ENCODE results near the gene GJD2. TPM values are rescaled to one million over a fixed set of nuclear protein-coding genes. Genes with fewer than 3 reads are reported as not detected.
A peak's percentile ranks its signal among the peaks of the same experiment; 100 is the strongest.

GJD2 gene
- total and polyA plus RNA-seq, 5 donors from 2014 or later, result not detected

- no peak for DNase-seq
- Mint-ChIP-seq H3K36me3 (no peaks in the 10 kb centered on the region), H3K4me1 (no peaks in the 10 kb centered on the region), H3K27me3 (peaks cover 44% of the 10 kb centered on the region), H3K27ac (no peak overlapping the region), H3K9me3 (peaks cover 0 to 3% (median 0%) of the 10 kb centered on the region in 7 donors), H3K4me3 (no peak overlapping the region)
- Histone ChIP-seq H3K27ac (ENCODE audit: insufficient read depth, low read length, poor library complexity, severe bottlenecking) (no peak overlapping the region), H3K36me3 (ENCODE audit: control insufficient read depth, insufficient read depth, low read length) (no peaks in the 10 kb centered on the region), H3K27me3 (ENCODE audit: control insufficient read depth, insufficient read depth, low read length) (no peaks in the 10 kb centered on the region), H3K4me1 (ENCODE audit: control insufficient read depth, insufficient read depth, low read length, poor library complexity, severe bottlenecking) (no peaks in the 10 kb centered on the region), H3K4me3 (ENCODE audit: low read depth, low read length) (no peak overlapping the region), H3K9me3 (ENCODE audit: control insufficient read depth in 2 of 2, low read length in 2 of 2) (no peaks in the 10 kb centered on the region)
- no peak for ATAC-seq (ENCODE audit: low read depth in 2 of 2)
Measured at GRCh38 chr15:34714476-34715121, 40.2 kb downstream of the GJD2 start.

GRCh38 chr15:34713635-34714034 lies 41.2 kb downstream of the GJD2 start:
- Histone ChIP-seq H3K4me1 (ENCODE audit: control insufficient read depth, insufficient read depth, low read length, poor library complexity, severe bottlenecking) (no peaks in the 10 kb centered on the region), H3K9me3 (ENCODE audit: control insufficient read depth in 2 of 2, low read length in 2 of 2) (no peaks in the 10 kb centered on the region), H3K36me3 (ENCODE audit: control insufficient read depth, insufficient read depth, low read length) (no peaks in the 10 kb centered on the region), H3K27me3 (ENCODE audit: control insufficient read depth, insufficient read depth, low read length) (no peaks in the 10 kb centered on the region), H3K27ac (ENCODE audit: insufficient read depth, low read length, poor library complexity, severe bottlenecking) (no peak overlapping the region), H3K4me3 (ENCODE audit: low read depth, low read length) (no peak overlapping the region)
- DNase-seq (no peak), ATAC-seq (ENCODE audit: low read depth in 2 of 2) (no peak)
- Mint-ChIP-seq H3K27ac (no peak overlapping the region), H3K4me1 (no peaks in the 10 kb centered on the region), H3K36me3 (no peaks in the 10 kb centered on the region), H3K27me3 (peaks cover 38% of the 10 kb centered on the region), H3K9me3 (peaks cover 0 to 3% (median 0%) of the 10 kb centered on the region in 7 donors), H3K4me3 (no peak overlapping the region)

GRCh38 chr15:34709866-34710265 lies 44.9 kb downstream of the GJD2 start:
- Mint-ChIP-seq H3K4me1 (peaks cover 0 to 3% (median 0%) of the 10 kb centered on the region in 4 donors), H3K27me3 (peaks cover 33% of the 10 kb centered on the region), H3K36me3 (no peaks in the 10 kb centered on the region), H3K27ac (no peak overlapping the region), H3K4me3 (no peak overlapping the region), H3K9me3 (peaks cover 0 to 4% (median 0%) of the 10 kb centered on the region in 7 donors)
- no peak for DNase-seq
- Histone ChIP-seq H3K36me3 (ENCODE audit: control insufficient read depth, insufficient read depth, low read length) (no peaks in the 10 kb centered on the region), H3K4me1 (ENCODE audit: control insufficient read depth, insufficient read depth, low read length, poor library complexity, severe bottlenecking) (no peaks in the 10 kb centered on the region), H3K27ac (ENCODE audit: insufficient read depth, low read length, poor library complexity, severe bottlenecking) (no peak overlapping the region), H3K27me3 (ENCODE audit: control insufficient read depth, insufficient read depth, low read length) (peaks cover 4% of the 10 kb centered on the region), H3K4me3 (ENCODE audit: low read depth, low read length) (no peak overlapping the region), H3K9me3 (ENCODE audit: control insufficient read depth in 2 of 2, low read length in 2 of 2) (no peaks in the 10 kb centered on the region)
- no peak for ATAC-seq (ENCODE audit: low read depth in 2 of 2)

GRCh38 chr15:34708422-34708821 lies 46.4 kb downstream of the GJD2 start:
- no peak for ATAC-seq (ENCODE audit: low read depth in 2 of 2)
- Mint-ChIP-seq H3K27ac (no peak overlapping the region), H3K36me3 (no peaks in the 10 kb centered on the region), H3K4me1 (peaks cover 0 to 3% (median 0%) of the 10 kb centered on the region in 4 donors), H3K4me3 (no peak overlapping the region), H3K9me3 (peaks cover 0 to 4% (median 0%) of the 10 kb centered on the region in 7 donors), H3K27me3 (peaks cover 29% of the 10 kb centered on the region)
- no peak overlapping the region for H3K27ac ChIP-seq (ENCODE audit: insufficient read depth, low read length, poor library complexity, severe bottlenecking)
- H3K4me3 ChIP-seq (ENCODE audit: low read depth, low read length), result no peak overlapping the region
- no peaks in the 10 kb centered on the region for H3K36me3 ChIP-seq (ENCODE audit: control insufficient read depth, insufficient read depth, low read length)
- no peaks in the 10 kb centered on the region for H3K9me3 ChIP-seq (ENCODE audit: control insufficient read depth in 2 of 2, low read length in 2 of 2)
- H3K27me3 ChIP-seq (ENCODE audit: control insufficient read depth, insufficient read depth, low read length), result peaks cover 4% of the 10 kb centered on the region
- H3K4me1 ChIP-seq (ENCODE audit: control insufficient read depth, insufficient read depth, low read length, poor library complexity, severe bottlenecking), result no peaks in the 10 kb centered on the region
- DNase-seq, result peak in 1 of 3 donors; percentile 47

- no peaks in the 10 kb centered on the region for H3K36me3 Mint-ChIP-seq
Measured at GRCh38 chr15:34701536-34701935, 53.3 kb downstream of the GJD2 start.

More at GRCh38 chr15:34701536-34701935, 53.3 kb downstream of the GJD2 start:
- Histone ChIP-seq H3K27me3 (ENCODE audit: control insufficient read depth, insufficient read depth, low read length) (peaks cover 6% of the 10 kb centered on the region), H3K9me3 (ENCODE audit: control insufficient read depth in 2 of 2, low read length in 2 of 2) (no peaks in the 10 kb centered on the region), H3K4me3 (ENCODE audit: low read depth, low read length) (no peak overlapping the region), H3K4me1 (ENCODE audit: control insufficient read depth, insufficient read depth, low read length, poor library complexity, severe bottlenecking) (no peaks in the 10 kb centered on the region), H3K27ac (ENCODE audit: insufficient read depth, low read length, poor library complexity, severe bottlenecking) (no peak overlapping the region), H3K36me3 (ENCODE audit: control insufficient read depth, insufficient read depth, low read length) (no peaks in the 10 kb centered on the region)
- no peak overlapping the region for H3K4me3 Mint-ChIP-seq
- no peaks in the 10 kb centered on the region for H3K4me1 Mint-ChIP-seq
- ATAC-seq (ENCODE audit: low read depth in 2 of 2) (no peak), DNase-seq (no peak)
- H3K27me3 Mint-ChIP-seq, result peaks cover 23% of the 10 kb centered on the region
- H3K9me3 Mint-ChIP-seq, result peaks cover 0 to 2% (median 0%) of the 10 kb centered on the region in 7 donors
- no peak overlapping the region for H3K27ac Mint-ChIP-seq

Other genes starting within 250 kb of the GJD2 start
- gene GOLGA8B, start 171.3 kb downstream of the GJD2 start, total RNA-seq, result 545 TPM
- gene GOLGA8B, start 171.3 kb downstream of the GJD2 start, polyA plus RNA-seq, result 10 to 100 TPM in 2 of 4 donors, 1 to 10 TPM in 2; 5.1 to 14.2 (median 9.6) TPM
- not detected for gene ACTC1, start 40.6 kb upstream of the GJD2 start, total RNA-seq
- not detected for gene ACTC1, start 40.6 kb upstream of the GJD2 start, polyA plus RNA-seq
- 36.6 TPM for gene AQR, start 214.7 kb upstream of the GJD2 start, total RNA-seq
- gene AQR, start 214.7 kb upstream of the GJD2 start, polyA plus RNA-seq, result 10 to 100 TPM; 12.6 to 18.4 (median 15.7) TPM
- 34.1 TPM for gene ZNF770, start 233.3 kb upstream of the GJD2 start, total RNA-seq
- 100 to 1,000 TPM; 100 to 129 (median 114) TPM for gene ZNF770, start 233.3 kb upstream of the GJD2 start, polyA plus RNA-seq